ENCODE data around the gene LILRA2.
"Not testable (repeated sequence)": the region's sequence is repeated elsewhere in the genome, so short reads cannot be mapped to it uniquely, and the experiment has no call there.

GRCh38 chr19:54578268-54578667, 4.7 kb downstream of the LILRA2 start:
- TF ChIP-seq CTCF (conservative IDR thresholded peaks at IDR 0.05; ENCODE audit: low read depth in 2 of 2); ETS1 (IDR thresholded peaks at IDR 0.05); EZH2 (IDR thresholded peaks at IDR 0.05; ENCODE audit: low read depth, unreplicated experiment); EZH2phosphoT487 (IDR thresholded peaks at IDR 0.05; ENCODE audit: unreplicated experiment); ZNF331 (CRISPR knock-in tag; IDR thresholded peaks at IDR 0.05; ENCODE audit: low read depth); CREB1 (CRISPR knock-in tag; IDR thresholded peaks at IDR 0.05; ENCODE audit: low read depth); POLR2AphosphoS5 (IDR thresholded peaks at IDR 0.05; ENCODE audit: low read depth); ZNF114 (CRISPR knock-in tag; IDR thresholded peaks at IDR 0.05); REST (IDR thresholded peaks at IDR 0.05; ENCODE audit: unreplicated experiment): not testable (repeated sequence)
